ENCODE data around the gene DENND1A.

The DENND1A gene

GRCh38 chr9:123957168-123957721 lies 27.3 kb upstream of the DENND1A start:
- no peak for TF ChIP-seq CTCF (IDR thresholded peaks at IDR 0.05; ENCODE audit: control insufficient read depth, extremely low read depth, insufficient read depth)
- no peak for DNase-seq (ENCODE audit: low read depth)
- no peak overlapping the region for H3K4me3 ChIP-seq (ENCODE audit: low read depth, low read length)

- no peak overlapping the region for H3K4me3 ChIP-seq (ENCODE audit: low read depth, low read length)
- no peak for DNase-seq (ENCODE audit: low read depth)
- no peak for TF ChIP-seq CTCF (IDR thresholded peaks at IDR 0.05; ENCODE audit: control insufficient read depth, extremely low read depth, insufficient read depth)
Observed at GRCh38 chr9:123955637-123956036, 25.7 kb upstream of the DENND1A start.

- DNase-seq (ENCODE audit: low read depth), result no peak
- no peak overlapping the region for H3K4me3 ChIP-seq (ENCODE audit: low read depth, low read length)
- TF ChIP-seq CTCF (IDR thresholded peaks at IDR 0.05; ENCODE audit: control insufficient read depth, extremely low read depth, insufficient read depth), result no peak
Observed at GRCh38 chr9:123954518-123955280, 24.8 kb upstream of the DENND1A start.

DNA sequence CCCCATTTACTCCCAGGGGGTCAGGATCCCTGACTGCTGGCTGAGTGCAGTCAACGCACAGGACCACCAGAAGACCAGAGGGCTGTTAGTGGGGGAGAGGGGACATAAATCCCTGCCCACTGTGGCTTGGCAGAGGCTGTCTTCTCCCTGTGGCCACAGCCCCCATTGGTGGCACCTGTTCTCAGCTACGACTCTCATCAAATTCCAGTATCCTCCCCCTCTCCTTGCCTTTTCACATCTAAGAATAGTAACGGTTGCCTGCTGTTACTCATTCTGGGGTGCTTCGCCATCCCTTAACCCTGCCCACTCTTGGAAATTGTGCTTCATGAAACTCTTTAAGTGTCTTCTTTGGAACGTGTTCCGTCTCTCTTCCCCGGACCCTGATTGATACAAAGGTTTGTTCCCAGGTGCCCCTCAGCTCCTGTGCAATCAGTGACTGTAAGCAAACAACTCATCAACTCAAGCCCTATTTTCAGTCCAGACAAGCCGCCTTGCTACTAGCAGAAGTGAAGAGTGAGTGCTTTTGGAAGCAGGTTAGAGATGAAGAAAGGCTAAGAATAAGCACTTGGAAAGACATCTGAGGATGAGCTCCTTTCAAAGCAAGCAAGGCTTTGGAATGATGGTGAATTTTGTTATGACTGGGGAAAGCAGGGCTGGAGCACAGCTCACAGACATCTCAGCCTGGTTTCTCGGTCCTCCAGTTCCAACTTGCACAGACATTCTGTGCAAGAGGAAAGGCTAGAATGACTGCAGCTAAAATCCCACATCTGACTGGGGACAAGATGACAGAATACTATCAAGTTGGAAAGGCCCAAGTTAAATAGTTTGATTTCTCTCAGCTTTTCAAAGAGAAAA lies 22.9 kb upstream of the DENND1A start:
- DNase-seq (ENCODE audit: low read depth), result no peak
- TF ChIP-seq CTCF (IDR thresholded peaks at IDR 0.05; ENCODE audit: control insufficient read depth, extremely low read depth, insufficient read depth), result no peak
- H3K4me3 ChIP-seq (ENCODE audit: low read depth, low read length), result no peak overlapping the region

DNA sequence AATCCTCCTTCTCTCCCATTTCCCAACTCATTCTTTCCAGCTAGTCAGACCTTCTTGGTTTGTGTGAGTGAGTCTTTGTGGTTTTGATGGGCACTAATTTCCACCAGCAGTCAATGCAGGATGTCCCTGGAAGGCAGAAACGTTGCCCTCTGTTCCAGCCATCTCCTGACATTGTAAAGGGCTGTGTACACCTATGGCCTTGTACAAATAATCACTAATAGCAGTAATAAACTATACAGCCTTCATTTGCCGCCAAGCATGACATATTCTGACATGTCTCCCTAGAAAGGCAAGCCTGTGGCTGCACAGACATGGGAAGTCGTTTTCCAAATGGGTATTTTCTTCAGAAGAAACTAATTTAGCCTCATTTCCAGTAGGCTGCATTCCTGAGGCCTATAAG lies 18.4 kb upstream of the DENND1A start:
- H3K4me3 ChIP-seq (ENCODE audit: low read depth, low read length), result no peak overlapping the region
- no peak for TF ChIP-seq CTCF (IDR thresholded peaks at IDR 0.05; ENCODE audit: control insufficient read depth, extremely low read depth, insufficient read depth)
- DNase-seq (ENCODE audit: low read depth), result no peak

GRCh38 chr9:123947326-123947725 lies 17.4 kb upstream of the DENND1A start:
- TF ChIP-seq CTCF (IDR thresholded peaks at IDR 0.05; ENCODE audit: control insufficient read depth, extremely low read depth, insufficient read depth), result no peak
- no peak overlapping the region for H3K4me3 ChIP-seq (ENCODE audit: low read depth, low read length)
- DNase-seq (ENCODE audit: low read depth), result no peak

Measured in LNCaP clone FGC (cell line).